ENCODE measurements around the gene THUMPD1.

- TF ChIP-seq CTCF (IDR thresholded peaks at IDR 0.05) (no peak), POLR2A (IDR thresholded peaks at IDR 0.05) (no peak)
Observed at GRCh38 chr16:20749474-20749873, 7.9 kb upstream of the THUMPD1 start.
